ENCODE results near the gene PCDH9.

DNA sequence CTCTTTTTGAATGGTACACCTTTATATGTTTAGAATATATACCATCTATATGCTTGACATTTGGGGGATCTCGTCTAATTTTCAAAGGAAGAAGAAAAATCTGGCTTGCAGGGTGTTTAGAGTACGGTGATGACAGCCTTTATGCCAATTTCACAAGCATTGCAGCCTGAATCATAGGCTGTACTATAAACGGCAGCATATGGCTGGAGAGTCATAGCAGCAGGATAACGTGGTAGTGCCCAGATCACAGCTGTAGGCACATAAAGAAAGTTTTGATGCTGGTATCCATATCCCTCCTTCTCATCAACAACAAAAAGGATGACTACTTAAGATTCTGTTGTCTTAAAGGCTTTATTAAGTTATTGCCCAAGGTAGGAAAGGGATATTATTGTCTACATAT is 253.0 kb downstream of the PCDH9 start:
- TF ChIP-seq, protein P1, sequence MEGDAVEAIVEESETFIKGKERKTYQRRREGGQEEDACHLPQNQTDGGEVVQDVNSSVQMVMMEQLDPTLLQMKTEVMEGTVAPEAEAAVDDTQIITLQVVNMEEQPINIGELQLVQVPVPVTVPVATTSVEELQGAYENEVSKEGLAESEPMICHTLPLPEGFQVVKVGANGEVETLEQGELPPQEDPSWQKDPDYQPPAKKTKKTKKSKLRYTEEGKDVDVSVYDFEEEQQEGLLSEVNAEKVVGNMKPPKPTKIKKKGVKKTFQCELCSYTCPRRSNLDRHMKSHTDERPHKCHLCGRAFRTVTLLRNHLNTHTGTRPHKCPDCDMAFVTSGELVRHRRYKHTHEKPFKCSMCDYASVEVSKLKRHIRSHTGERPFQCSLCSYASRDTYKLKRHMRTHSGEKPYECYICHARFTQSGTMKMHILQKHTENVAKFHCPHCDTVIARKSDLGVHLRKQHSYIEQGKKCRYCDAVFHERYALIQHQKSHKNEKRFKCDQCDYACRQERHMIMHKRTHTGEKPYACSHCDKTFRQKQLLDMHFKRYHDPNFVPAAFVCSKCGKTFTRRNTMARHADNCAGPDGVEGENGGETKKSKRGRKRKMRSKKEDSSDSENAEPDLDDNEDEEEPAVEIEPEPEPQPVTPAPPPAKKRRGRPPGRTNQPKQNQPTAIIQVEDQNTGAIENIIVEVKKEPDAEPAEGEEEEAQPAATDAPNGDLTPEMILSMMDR (IDR thresholded peaks at IDR 0.05; ENCODE audit: low read depth, low read length) = no peak
- no peak for TF ChIP-seq EZH2phosphoT487 (IDR thresholded peaks at IDR 0.05; ENCODE audit: low read depth)

Data from OCI-LY3 (cell line).